Prostate gland (tissue), 2 donors: ENCODE data around the gene ATAD2B.

Experiments used
- CTCF ChIP-seq, 4 experiments: fragments of 200-600 bp in 2 of 4; fragments of 450-650 bp in 2 of 4; sonication (generic) in 2 of 4; IDR thresholded peaks; 1 replicate in 3 of 4; 2 replicates in 1 of 4; pipeline ENCODE4 v1.5.1; 2016 to 2019; ENCODE audit warnings: antibody characterized with exemption in 4 of 4, mild to moderate bottlenecking in 2 of 4, moderate library complexity in 2 of 4
- POLR2A ChIP-seq: fragments of 450-650 bp; IDR thresholded peaks from one replicate; pipeline ENCODE4 v1.6.1; 2016; ENCODE audit warnings: antibody characterized with exemption, mild to moderate bottlenecking
- POLR2AphosphoS5 ChIP-seq: sonication (generic); formaldehyde crosslinking; IDR thresholded peaks from one replicate; pipeline ENCODE4 v1.6.1; 2017; ENCODE audit warnings: antibody characterized with exemption

GRCh38 chr2:23803965-23804542 is 122.9 kb downstream of the ATAD2B start:
- TF ChIP-seq CTCF (IDR thresholded peaks at IDR 0.05) (no peak), POLR2A (no peak), POLR2AphosphoS5 (no peak)
